K562 (cell line): Measurements from ENCODE around the gene NABP1. TPM values are rescaled to one million over a fixed set of nuclear protein-coding genes. Genes with fewer than 3 reads are reported as not detected.
A peak's percentile ranks its signal among the peaks of the same experiment; 100 is the strongest.

Source experiments
- ARID1B ChIP-seq: fragments of 450-650 bp; IDR thresholded peaks from 2 replicates; pipeline ENCODE4 v1.6.1; 2016; ENCODE audit warnings: antibody characterized with exemption, mild to moderate bottlenecking, inconsistent platforms
- BHLHE40 ChIP-seq: IDR thresholded peaks from 2 replicates; pipeline ENCODE4 v1.6.1; 2011; ENCODE audit warnings: low read length, improper control_type of control experiment
- CBX3 ChIP-seq, 2 experiments: IDR thresholded peaks; 1 replicate in 1 of 2; 2 replicates in 1 of 2; pipeline ENCODE4 v1.6.1; 2012; ENCODE audit warnings: inconsistent platforms in 2 of 2, low read length in 2 of 2, borderline replicate concordance in 1 of 2, control low read depth in 1 of 2
- FOSL1 ChIP-seq: fragments of 200-800 bp; sonication (Bioruptor generic); conservative IDR thresholded peaks from 2 replicates; pipeline ENCODE4 v1.6.1; 2016; ENCODE audit warnings: missing genetic modification characterization, missing compliant biosample characterization
- GTF3C2 ChIP-seq: IDR thresholded peaks from 3 replicates; pipeline ENCODE4 v1.6.1; 2011; ENCODE audit warnings: borderline replicate concordance, mild to moderate bottlenecking, moderate library complexity; ENCODE audit not compliant: insufficient read length; ENCODE audit errors: extremely low read depth
- IFI16 ChIP-seq: fragments of 250-450 bp; sonication (Bioruptor Pico); IDR thresholded peaks from 2 replicates; pipeline ENCODE4 v2.1.2; 2022; ENCODE audit warnings: mild to moderate bottlenecking, inconsistent platforms
- IRF9 ChIP-seq: fragments of 450-650 bp; IDR thresholded peaks from 2 replicates; pipeline ENCODE4 v1.6.1; 2016; ENCODE audit warnings: missing biosample characterization, missing genetic modification characterization
- RAD51 ChIP-seq: fragments of 450-650 bp; IDR thresholded peaks from 2 replicates; pipeline ENCODE4 v1.7.1; 2016; ENCODE audit warnings: low read depth, mild to moderate bottlenecking, borderline replicate concordance
- ZC3H11A ChIP-seq: IDR thresholded peaks from 2 replicates; pipeline ENCODE4 v1.6.1; 2012; ENCODE audit warnings: low read depth, low read length, improper control_type of control experiment
- ZNF175 ChIP-seq: fragments of 200-800 bp; sonication (Bioruptor generic); IDR thresholded peaks from 2 replicates; pipeline ENCODE4 v1.6.1; 2016; ENCODE audit warnings: low read depth, mild to moderate bottlenecking, missing genetic modification characterization, missing compliant biosample characterization
- ZNF263 ChIP-seq: sonication (generic); formaldehyde crosslinking; IDR thresholded peaks from 2 replicates; pipeline ENCODE4 v1.8.0; 2022; ENCODE audit warnings: mild to moderate bottlenecking, missing genetic modification reagents, borderline replicate concordance
- polyA plus RNA-seq, 8 experiments: library from polyadenylated mRNA; depleted of rRNA in 4 of 8; stranded (reverse) in 5 of 8; unstranded in 3 of 8; fragments of >200 nt; fragmentation: Nextera tagmentation in 2 of 8; fragmentation: Illumina TruSeq in 1 of 8; extraction: Ambion mirVana in 2 of 8; extraction: Trizol in 1 of 8; gene quantifications; 2 replicates each; pipeline versions ENCODE4 v1.2.1 to v1.2.3, GENCODE V29; 2011 to 2014; ENCODE audit warnings: inconsistent platforms in 1 of 8, missing spikeins in 1 of 8
- total RNA-seq, 7 experiments: library from RNA; depleted of rRNA in 6 of 7; stranded (reverse); fragments of >200 nt in 6 of 7; fragmentation: Illumina TruSeq in 2 of 7; extraction: Trizol in 2 of 7; gene quantifications; 2 replicates each; pipeline versions ENCODE4 v1.2.1 to v1.2.3, GENCODE V29; 2011 to 2021; ENCODE audit warnings: low replicate concordance in 1 of 7
- TF ChIP-seq, protein P1 (sequence below): fragments of 150-350 bp; IDR thresholded peaks from 2 replicates; pipeline ENCODE4 v1.6.1; 2014; ENCODE audit warnings: low read depth, mild to moderate bottlenecking, low read length, borderline replicate concordance
- TF ChIP-seq, protein P2 (sequence below): fragments of 450-650 bp; formaldehyde crosslinking; IDR thresholded peaks from 2 replicates; pipeline ENCODE4 v1.4.0; 2020; ENCODE audit warnings: mild to moderate bottlenecking

NABP1 gene
- total and polyA plus RNA-seq, 9 of the 15 experiments (the other 6 are each of a cell fraction or from before 2014, with no cell fraction given): 12.8 to 44.0 (median 20.2) TPM

- TF ChIP-seq GTF3C2 (no peak), RAD51 (no peak), IRF9 (no peak), CBX3 (IDR thresholded peaks at IDR 0.05; ENCODE audit: borderline replicate concordance in 1 of 2, low read length in 2 of 2) (no peak), BHLHE40 (no peak), FOSL1 (tag) (peak; percentile 86), IFI16 (CRISPR knock-in tag) (no peak), ZNF263 (no peak), ZC3H11A (no peak), ARID1B (0 out of 2 replicates have a peak, but pooled peaks have one; percentile 13), ZNF175 (0 out of 2 replicates have a peak, but pooled peaks have one; percentile 36)
- TF ChIP-seq, protein P1, sequence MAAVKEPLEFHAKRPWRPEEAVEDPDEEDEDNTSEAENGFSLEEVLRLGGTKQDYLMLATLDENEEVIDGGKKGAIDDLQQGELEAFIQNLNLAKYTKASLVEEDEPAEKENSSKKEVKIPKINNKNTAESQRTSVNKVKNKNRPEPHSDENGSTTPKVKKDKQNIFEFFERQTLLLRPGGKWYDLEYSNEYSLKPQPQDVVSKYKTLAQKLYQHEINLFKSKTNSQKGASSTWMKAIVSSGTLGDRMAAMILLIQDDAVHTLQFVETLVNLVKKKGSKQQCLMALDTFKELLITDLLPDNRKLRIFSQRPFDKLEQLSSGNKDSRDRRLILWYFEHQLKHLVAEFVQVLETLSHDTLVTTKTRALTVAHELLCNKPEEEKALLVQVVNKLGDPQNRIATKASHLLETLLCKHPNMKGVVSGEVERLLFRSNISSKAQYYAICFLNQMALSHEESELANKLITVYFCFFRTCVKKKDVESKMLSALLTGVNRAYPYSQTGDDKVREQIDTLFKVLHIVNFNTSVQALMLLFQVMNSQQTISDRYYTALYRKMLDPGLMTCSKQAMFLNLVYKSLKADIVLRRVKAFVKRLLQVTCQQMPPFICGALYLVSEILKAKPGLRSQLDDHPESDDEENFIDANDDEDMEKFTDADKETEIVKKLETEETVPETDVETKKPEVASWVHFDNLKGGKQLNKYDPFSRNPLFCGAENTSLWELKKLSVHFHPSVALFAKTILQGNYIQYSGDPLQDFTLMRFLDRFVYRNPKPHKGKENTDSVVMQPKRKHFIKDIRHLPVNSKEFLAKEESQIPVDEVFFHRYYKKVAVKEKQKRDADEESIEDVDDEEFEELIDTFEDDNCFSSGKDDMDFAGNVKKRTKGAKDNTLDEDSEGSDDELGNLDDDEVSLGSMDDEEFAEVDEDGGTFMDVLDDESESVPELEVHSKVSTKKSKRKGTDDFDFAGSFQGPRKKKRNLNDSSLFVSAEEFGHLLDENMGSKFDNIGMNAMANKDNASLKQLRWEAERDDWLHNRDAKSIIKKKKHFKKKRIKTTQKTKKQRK: no peak
- TF ChIP-seq, protein P2, sequence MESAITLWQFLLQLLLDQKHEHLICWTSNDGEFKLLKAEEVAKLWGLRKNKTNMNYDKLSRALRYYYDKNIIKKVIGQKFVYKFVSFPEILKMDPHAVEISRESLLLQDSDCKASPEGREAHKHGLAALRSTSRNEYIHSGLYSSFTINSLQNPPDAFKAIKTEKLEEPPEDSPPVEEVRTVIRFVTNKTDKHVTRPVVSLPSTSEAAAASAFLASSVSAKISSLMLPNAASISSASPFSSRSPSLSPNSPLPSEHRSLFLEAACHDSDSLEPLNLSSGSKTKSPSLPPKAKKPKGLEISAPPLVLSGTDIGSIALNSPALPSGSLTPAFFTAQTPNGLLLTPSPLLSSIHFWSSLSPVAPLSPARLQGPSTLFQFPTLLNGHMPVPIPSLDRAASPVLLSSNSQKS (CRISPR knock-in tag): no peak
- TF ChIP-seq, all 486 proteins: peak for 10
Measured at GRCh38 chr2:191664823-191665677, 12.9 kb upstream of the NABP1 start (continued).
